ENCODE measurements around the gene SF3B2. TPM values are rescaled to one million over a fixed set of nuclear protein-coding genes. Genes with fewer than 3 reads are reported as not detected.
A peak's percentile ranks its signal among the peaks of the same experiment; 100 is the strongest.
"Not testable (repeated sequence)": the region's sequence is repeated elsewhere in the genome, so short reads cannot be mapped to it uniquely, and the experiment has no call there.

Gene SF3B2
- total and polyA plus RNA-seq, 5 donors: 62.1 to 97.7 (median 89.0) TPM

DNA sequence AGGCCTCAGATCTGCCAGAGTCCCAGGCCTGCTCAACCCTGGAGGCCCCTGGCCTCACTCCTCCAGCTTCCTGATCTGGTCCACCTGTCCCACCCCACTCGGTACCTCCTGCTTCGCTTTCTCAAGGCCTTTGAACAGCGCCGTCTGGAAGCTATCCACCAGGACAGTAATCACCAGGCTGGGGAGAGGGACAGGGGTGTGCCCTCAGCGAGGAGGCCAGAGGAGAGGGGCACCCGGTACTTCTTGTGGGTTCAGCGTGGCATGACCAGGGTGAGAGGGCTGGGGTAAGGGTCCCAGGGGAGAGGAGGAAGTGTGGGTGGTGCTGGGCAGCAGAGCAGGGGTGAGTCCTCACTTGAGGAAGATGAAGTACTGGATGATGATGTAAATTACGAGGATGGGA is 32.0 kb upstream of the SF3B2 start:
- Histone ChIP-seq H3K27me3 (ENCODE audit: control insufficient read depth, insufficient read depth) (no peaks in the 10 kb centered on the region), H3K4me3 (ENCODE audit: low read length) (no peak overlapping the region), H3K4me1 (ENCODE audit: control insufficient read depth, insufficient read depth, low read length) (no peaks in the 10 kb centered on the region), H3K27ac (ENCODE audit: low read length) (no peak overlapping the region), H3K9me3 (ENCODE audit: control insufficient read depth, low read length) (no peaks in the 10 kb centered on the region)
- ATAC-seq: no peak
- intact Hi-C loops (cut with DNase I): no loop called here
- WGBS: 72% methylated on average over 8 of the region's 8 CpGs
- DNase-seq: no peak

DNA sequence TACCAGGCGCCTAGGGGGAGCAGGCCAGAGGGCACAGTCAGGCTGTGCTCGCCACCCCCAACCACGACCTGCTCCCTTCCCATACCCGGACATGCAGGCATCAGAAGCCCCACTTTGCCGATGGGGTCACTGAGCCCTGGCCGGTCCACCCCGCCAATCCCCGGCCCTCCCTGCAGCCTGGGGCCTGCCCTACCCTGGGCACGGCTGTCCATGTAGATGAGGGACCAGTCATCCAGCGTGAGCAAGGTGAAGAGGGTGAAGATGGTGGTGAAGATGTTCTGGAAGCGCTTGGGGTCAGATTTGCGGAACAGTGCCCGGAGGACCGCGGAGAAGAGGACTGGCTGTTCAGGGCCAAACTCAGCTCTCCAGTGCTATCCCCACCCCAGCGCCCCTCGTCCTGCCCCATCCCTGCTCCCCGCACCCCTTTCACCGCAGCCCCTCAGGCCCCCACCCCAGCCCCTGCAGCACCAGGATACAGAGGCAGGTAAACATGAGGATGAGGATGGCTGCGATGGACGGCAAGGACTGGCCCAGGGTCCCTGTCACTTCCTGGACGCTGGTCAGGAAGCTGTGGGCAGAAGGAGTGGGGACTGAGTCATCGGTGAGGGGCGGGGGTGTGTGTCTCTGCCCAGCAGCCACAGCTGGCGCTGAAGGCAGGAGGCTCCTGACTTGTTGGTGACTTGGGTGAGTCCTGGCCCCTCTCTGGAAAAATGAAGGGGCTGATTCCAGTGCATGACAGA is 31.4 kb upstream of the SF3B2 start:
- Histone ChIP-seq H3K9me3 (ENCODE audit: control insufficient read depth, low read length) (no peaks in the 10 kb centered on the region), H3K27me3 (ENCODE audit: control insufficient read depth, insufficient read depth) (no peaks in the 10 kb centered on the region), H3K4me1 (ENCODE audit: control insufficient read depth, insufficient read depth, low read length) (no peaks in the 10 kb centered on the region), H3K4me3 (ENCODE audit: low read length) (no peak overlapping the region), H3K27ac (ENCODE audit: low read length) (no peak overlapping the region)
- 81% methylated on average over 25 of the region's 25 CpGs for WGBS
- no peak for DNase-seq
- intact Hi-C loops (cut with DNase I): no loop called here
- ATAC-seq: peak in 1 of 2 donors; percentile 10

DNA sequence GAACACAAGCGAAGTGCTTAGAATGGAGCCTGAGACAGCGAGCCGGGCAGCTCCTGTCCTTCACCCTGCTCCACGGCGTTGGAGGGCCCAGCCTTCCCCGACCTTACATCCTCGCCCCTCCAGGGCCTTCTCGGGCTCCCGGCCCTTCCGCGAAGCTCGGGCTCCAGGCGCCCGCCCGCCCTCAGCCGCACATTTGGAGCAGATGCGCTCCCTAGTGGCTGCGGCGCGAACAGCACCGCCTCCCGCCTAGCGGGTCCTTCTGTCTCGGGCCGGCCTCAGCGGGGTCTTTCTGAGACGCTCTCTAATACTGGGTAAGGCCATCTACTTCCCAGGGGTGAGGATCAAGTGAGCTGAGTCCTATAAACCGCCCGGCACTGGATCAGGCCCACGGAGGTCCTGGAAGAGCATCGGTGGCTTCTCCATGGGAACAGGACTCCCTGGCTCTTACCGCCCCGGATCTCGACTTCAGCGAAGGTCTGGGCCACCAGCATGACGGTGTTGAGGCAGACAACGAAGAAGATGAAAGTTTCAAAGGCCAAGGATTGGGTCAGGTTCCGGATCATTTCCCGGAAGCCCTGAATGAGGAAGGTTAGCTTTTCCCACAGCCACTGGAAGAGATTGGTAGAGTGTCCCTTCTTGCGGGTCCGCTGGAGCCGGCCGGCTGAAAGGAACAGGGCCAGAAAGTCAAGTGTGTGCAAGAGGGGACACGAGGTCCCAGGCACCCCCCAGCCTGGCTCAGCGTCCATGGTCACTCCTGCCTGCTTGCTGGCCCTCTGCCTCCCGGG is 29.6 kb upstream of the SF3B2 start:
- peak; percentile 73 to 91 (median 90) for DNase-seq
- WGBS: 21% methylated on average over 46 of the region's 46 CpGs
- intact Hi-C loops (cut with DNase I): no loop called here
- peak; percentile 77 to 84 for ATAC-seq
- Histone ChIP-seq H3K4me1 (ENCODE audit: control insufficient read depth, insufficient read depth, low read length) (no peaks in the 10 kb centered on the region), H3K4me3 (ENCODE audit: low read length) (no peak overlapping the region), H3K9me3 (ENCODE audit: control insufficient read depth, low read length) (no peaks in the 10 kb centered on the region), H3K27me3 (ENCODE audit: control insufficient read depth, insufficient read depth) (no peaks in the 10 kb centered on the region), H3K27ac (ENCODE audit: low read length) (no peak overlapping the region)

DNA sequence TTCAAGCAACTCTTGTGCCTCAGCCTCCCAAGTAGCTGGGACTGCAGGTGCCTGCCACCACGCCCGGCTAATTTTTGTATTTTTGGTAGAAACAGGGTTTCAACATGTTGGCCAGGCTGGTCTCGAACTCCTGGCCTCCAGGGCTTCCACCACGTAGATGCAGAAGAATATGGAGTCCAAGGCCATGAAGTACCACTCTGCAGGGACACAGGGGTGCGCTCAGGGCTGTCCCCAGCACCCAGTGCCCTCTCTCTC is 29.1 kb upstream of the SF3B2 start:
- H3K9me3 ChIP-seq (ENCODE audit: control insufficient read depth, low read length); H3K27ac ChIP-seq (ENCODE audit: low read length); H3K27me3 ChIP-seq (ENCODE audit: control insufficient read depth, insufficient read depth); ATAC-seq; H3K4me3 ChIP-seq (ENCODE audit: low read length); DNase-seq; H3K4me1 ChIP-seq (ENCODE audit: control insufficient read depth, insufficient read depth, low read length); intact Hi-C loops (cut with DNase I): not testable (repeated sequence)
- 75% methylated on average over 5 of the region's 5 CpGs for WGBS

DNA sequence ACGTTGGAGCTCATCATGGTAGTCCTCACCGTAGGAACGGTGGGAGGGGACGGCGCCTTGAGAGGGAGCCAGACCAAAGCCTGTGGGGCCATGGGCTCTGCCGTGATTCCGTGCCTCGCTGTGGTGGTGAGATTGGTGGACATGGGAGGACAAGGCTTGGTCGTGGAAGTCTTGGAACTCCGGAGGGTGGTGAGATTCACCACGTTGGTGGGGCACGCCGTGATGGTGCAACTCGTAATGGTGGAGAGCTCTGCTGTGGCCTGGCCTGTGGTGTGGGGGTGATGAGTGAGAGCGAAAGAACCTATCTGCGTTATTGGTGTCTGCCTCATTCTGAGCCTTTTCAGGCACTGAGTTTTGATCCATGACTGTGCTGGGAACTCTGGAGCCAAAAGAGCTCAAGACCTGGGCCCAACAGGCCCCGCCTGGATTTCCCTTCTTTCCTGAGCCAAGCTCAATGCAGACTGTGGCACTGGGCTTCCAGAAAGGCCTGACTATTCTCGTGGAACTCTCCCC is 26.1 kb upstream of the SF3B2 start, which contains the start of gene CATSPER1:
CATSPER1 (minus strand) TSS at position 463 of the 513 bp plus-strand sequence; CDS start at position 363, 100 bp downstream.
- no peak for ATAC-seq
- Histone ChIP-seq H3K4me3 (ENCODE audit: low read length) (no peak within 1 kb of the TSS), H3K4me1 (ENCODE audit: control insufficient read depth, insufficient read depth, low read length) (no peaks in the 10 kb centered on the region), H3K9me3 (ENCODE audit: control insufficient read depth, low read length) (no peaks in the 10 kb centered on the region), H3K27ac (ENCODE audit: low read length) (no peak within 1 kb of the TSS), H3K27me3 (ENCODE audit: control insufficient read depth, insufficient read depth) (no peaks in the 10 kb centered on the region)
- no peak for DNase-seq
- intact Hi-C loops (cut with DNase I): no loop called here
- 88% methylated on average over 18 of the region's 18 CpGs for WGBS

DNA sequence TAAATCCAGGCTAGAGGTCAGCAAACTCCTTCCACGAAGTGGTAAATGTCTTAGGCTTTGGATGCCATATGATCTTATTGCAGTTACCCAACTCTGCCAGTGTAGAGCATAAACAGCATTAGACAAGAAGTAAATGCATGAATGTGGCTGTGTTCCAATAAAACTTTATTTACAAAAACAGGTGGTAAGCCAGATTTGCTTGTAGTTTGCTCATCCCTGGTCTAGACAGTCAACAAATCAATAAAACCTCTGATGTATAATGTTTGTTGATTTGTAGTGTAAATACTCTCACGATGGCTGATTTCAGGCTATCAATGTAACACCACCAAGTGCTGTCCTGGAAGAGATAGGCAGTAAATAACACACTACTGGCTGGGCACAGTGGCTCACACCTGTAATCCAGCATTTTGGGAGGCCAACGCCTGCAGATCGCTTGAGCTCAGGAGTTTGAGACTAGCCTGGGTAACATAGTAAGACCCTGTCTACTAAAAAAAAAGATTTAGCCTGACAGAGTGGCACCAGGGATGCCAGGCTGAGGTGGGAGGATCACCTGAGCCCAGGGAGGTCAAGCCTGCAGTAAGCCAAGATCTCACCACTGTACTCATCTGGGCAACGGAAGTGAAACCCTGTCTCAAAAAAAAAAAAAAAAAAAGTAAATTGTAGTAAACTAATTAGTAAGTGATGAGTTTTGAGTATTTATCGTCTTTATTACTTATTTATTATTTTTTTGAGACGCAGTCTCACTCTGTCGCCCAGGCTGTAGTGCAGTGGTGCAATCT is 19.0 kb upstream of the SF3B2 start:
- Histone ChIP-seq H3K9me3 (ENCODE audit: control insufficient read depth, low read length) (no peaks in the 10 kb centered on the region), H3K4me1 (ENCODE audit: control insufficient read depth, insufficient read depth, low read length) (no peaks in the 10 kb centered on the region), H3K27ac (ENCODE audit: low read length) (no peak overlapping the region), H3K4me3 (ENCODE audit: low read length) (no peak overlapping the region), H3K27me3 (ENCODE audit: control insufficient read depth, insufficient read depth) (no peaks in the 10 kb centered on the region)
- WGBS: 88% methylated on average over 8 of the region's 8 CpGs
- ATAC-seq: no peak
- DNase-seq: no peak
- intact Hi-C loops (cut with DNase I): no loop called here

DNA sequence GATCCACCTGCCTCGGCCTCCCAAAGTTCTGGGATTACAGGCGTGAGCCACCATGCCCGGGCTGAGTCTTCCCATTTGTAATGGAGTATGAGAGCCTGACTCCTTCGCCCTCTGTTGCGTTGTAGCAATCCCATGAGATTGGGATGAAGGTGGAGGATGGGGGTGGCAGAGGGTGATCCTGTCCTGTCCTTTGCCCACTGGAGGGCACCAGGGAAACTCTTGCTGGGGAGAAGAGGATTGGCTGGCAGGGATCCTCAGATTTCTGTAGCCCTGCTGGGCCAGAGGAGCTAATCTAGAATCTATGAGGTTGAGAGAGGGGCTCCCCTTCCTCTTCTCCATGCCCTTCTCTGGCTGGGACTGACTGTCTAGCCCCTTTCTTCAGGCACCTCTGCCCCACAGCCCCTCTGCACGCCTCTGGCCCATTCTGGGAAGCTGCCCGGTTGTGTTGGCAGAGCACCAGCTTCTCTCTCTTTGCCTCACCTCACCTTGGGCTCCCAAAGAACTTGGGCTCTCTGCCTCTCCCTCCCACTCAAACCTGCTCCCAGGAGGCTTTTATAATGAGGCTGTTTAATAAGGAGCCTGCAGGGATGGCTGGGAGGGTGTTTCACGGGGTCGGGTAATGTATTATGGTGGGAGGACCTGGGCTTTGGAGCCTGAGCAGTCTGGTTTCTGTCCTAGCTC is 16.4 kb upstream of the SF3B2 start:
- no peaks in the 10 kb centered on the region for H3K4me1 ChIP-seq (ENCODE audit: control insufficient read depth, insufficient read depth, low read length)
- DNase-seq (no peak), ATAC-seq (peak in 1 of 2 donors; percentile 27)
- H3K9me3 ChIP-seq (ENCODE audit: control insufficient read depth, low read length): no peaks in the 10 kb centered on the region
- H3K27me3 ChIP-seq (ENCODE audit: control insufficient read depth, insufficient read depth): no peaks in the 10 kb centered on the region
- no peak overlapping the region for H3K27ac ChIP-seq (ENCODE audit: low read length)
- H3K4me3 ChIP-seq (ENCODE audit: low read length): no peak overlapping the region
- intact Hi-C loops (cut with DNase I): no loop called here
- WGBS: 69% methylated on average over 9 of the region's 9 CpGs

DNA sequence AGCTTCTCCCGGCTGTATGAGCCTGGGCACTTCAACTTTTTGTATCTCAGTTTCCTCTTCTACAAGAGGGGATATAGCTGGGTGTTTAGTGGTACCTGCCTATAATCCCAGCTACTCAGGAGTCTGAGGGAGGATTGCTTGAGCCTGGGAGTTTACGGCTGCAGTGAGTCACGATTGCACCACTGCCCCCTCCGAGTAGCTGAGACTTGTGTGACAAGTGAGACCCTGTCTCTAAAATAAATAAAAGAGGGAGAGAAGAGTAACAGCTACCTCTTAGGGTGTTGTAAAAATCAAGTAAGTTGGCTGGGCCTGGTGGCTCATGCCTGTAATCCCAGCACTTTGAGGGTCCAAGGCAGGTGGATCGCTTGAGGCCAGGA is 15.8 kb upstream of the SF3B2 start:
- intact Hi-C loops (cut with DNase I): no loop called here
- ATAC-seq (no peak), DNase-seq (no peak)
- no peaks in the 10 kb centered on the region for H3K9me3 ChIP-seq (ENCODE audit: control insufficient read depth, low read length)
- H3K27ac ChIP-seq (ENCODE audit: low read length): no peak overlapping the region
- H3K4me3 ChIP-seq (ENCODE audit: low read length): no peak overlapping the region
- no peaks in the 10 kb centered on the region for H3K27me3 ChIP-seq (ENCODE audit: control insufficient read depth, insufficient read depth)
- H3K4me1 ChIP-seq (ENCODE audit: control insufficient read depth, insufficient read depth, low read length): no peaks in the 10 kb centered on the region
- 84% methylated on average over 5 of the region's 5 CpGs for WGBS

DNA sequence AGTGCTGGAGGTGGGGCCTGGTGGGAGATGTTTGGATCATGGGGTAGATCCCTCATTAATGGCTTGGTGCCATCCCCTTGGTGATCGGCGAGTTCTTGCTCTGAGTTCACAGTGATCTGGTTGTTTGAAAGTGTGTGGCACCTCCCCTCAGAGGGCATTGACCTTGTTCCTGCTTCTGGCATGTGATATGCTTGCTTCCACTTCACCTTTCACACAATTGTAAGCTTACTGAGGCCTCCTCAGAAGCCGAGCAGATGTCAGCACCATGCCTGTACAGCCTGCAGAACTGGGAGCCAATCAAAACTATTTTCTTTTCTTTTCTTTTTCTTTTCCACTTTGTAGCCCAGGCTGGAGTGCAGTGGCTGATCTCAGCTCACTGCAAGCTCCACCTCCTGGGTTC is 14.8 kb upstream of the SF3B2 start:
- DNase-seq (no peak), ATAC-seq (no peak)
- Histone ChIP-seq H3K4me1 (ENCODE audit: control insufficient read depth, insufficient read depth, low read length) (no peaks in the 10 kb centered on the region), H3K27me3 (ENCODE audit: control insufficient read depth, insufficient read depth) (no peaks in the 10 kb centered on the region), H3K4me3 (ENCODE audit: low read length) (no peak overlapping the region), H3K9me3 (ENCODE audit: control insufficient read depth, low read length) (no peaks in the 10 kb centered on the region), H3K27ac (ENCODE audit: low read length) (no peak overlapping the region)
- intact Hi-C loops (cut with DNase I): no loop called here
- WGBS: 92% methylated on average over 3 of the region's 3 CpGs

DNA sequence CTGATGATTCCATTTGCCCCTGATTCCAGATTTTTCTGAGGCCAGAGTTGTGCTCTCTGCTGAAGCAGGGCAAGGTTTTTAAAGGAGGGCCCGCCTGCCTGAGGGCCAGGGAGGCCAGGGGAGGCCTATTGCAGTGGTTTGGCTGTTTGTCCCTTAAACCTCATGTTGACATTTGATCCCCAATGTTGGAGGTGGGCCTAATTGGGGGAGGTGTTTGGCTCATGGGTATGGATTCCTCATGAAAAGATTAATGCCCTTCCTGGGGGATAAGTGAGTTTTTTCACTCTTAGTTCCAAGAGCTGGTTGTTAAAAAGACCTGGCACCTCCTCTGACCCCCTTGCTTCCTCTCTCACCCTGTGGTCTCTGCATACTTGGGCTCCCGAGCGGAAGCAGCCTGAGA is 12.4 kb upstream of the SF3B2 start:
- Histone ChIP-seq H3K27ac (ENCODE audit: low read length) (no peak overlapping the region), H3K27me3 (ENCODE audit: control insufficient read depth, insufficient read depth) (no peaks in the 10 kb centered on the region), H3K4me1 (ENCODE audit: control insufficient read depth, insufficient read depth, low read length) (no peaks in the 10 kb centered on the region), H3K4me3 (ENCODE audit: low read length) (no peak overlapping the region), H3K9me3 (ENCODE audit: control insufficient read depth, low read length) (no peaks in the 10 kb centered on the region)
- ATAC-seq (no peak), DNase-seq (no peak)
- 81% methylated on average over 3 of the region's 3 CpGs for WGBS
- intact Hi-C loops (cut with DNase I): no loop called here
